Body of pancreas (tissue), 4 donors: Measurements from ENCODE around the gene BLVRA.

Experiments used
- CTCF ChIP-seq, 7 experiments: fragments of 450-650 bp in 4 of 7; fragments of 200-600 bp in 3 of 7; sonication (generic) in 3 of 7; IDR thresholded peaks; one replicate each; pipeline ENCODE4 v1.5.1; 2016 to 2019; ENCODE audit warnings: antibody characterized with exemption in 7 of 7
- POLR2A ChIP-seq, 3 donors: fragments of 450-650 bp; IDR thresholded peaks; one replicate each; pipeline ENCODE4 v1.6.1; 2016; ENCODE audit warnings: antibody characterized with exemption in 3 of 3, mild to moderate bottlenecking in 2 of 3

GRCh38 chr7:43756368-43757072 is 2.0 kb upstream of the BLVRA start:
- no peak for TF ChIP-seq CTCF (IDR thresholded peaks at IDR 0.05)
- TF ChIP-seq POLR2A (IDR thresholded peaks at IDR 0.05): no peak
